IPS-11a (cell line): ENCODE measurements around the gene PEX11G.

Experiments
- H3K4me3 ChIP-seq: one replicate; pipeline ENCODE4 v1.5.1; 2013; ENCODE audit warnings: low read depth, low read length, control low read depth

Gene PEX11G

DNA sequence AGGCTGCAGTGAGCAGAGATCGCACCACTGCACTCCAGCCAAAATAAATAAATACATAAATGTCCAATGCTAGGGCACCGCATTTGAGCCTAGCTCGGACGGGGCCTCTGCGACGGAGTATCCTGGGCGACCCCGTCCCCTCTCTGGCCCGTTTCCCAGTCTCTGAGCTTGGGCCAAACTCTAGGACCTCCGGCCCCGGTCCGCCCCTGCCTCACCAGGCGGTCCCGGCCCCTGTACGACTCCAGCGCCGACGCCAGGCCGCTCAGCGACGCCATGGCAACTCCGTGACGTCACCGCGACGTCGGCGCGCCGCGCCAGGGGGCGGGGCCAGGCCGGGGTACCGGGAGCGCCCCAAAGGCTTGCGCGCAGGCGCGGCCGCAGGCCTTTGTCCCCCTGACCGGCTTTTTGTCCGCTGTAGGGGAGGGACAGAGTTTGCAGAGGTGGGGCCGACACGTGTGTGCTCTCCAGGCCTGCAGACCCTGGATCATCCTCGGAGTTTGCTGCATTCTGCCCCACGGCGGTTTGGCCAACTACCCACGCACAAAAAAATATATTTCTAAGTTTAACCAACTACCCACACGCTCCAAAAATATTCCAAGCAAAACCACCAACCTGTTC, at the start of gene PEX11G:
Gene PEX11G (minus strand): TSS at position 300 of the 618 bp plus-strand sequence. CDS start 25 bp downstream, at position 275.
- peak within 1 kb of the TSS; percentile 46 for H3K4me3 ChIP-seq

DNA sequence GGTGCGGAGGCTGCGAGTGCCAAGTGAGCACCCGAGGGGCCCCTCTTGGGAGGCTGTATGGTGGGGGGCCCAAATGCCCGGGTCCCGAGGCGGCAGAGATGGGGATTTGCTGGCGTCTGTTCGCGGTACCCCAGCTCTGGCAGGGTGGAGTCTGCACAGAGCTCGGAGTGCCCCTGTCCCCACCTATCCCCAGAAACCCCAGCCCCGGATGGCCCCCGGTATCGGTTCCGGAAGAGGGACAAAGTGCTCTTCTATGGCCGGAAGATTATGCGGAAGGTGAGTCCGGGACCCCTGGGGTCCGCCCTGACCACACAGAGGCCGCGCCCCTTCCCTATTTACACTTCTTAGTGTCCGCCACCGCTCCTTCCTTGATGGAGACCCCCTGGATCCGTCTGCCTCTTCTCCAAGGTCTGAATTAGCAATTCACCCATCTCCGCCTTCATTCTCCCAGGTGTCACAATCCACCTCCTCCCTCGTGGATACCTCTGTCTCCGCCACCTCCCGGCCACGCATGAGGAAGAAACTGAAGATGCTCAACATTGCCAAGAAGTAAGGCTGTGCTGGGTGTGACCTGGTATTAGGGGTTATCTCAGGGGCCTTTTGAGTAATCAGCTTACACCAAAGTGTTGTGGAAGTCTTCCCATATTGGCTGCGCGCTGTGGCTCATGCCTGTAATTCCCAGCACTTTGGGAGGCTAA, 47.3 kb upstream of the PEX11G start:
- peak overlapping the region; percentile 94 for H3K4me3 ChIP-seq

- H3K4me3 ChIP-seq: peak within 1 kb of the TSS; percentile 94
These were observed 46.5 kb upstream of the PEX11G start, which contains the start of gene PNPLA6 for GRCh38 chr19:7535047-7535997. Gene PNPLA6 (plus strand): TSS chr19:7535717. CDS start chr19:7535789, 72 bp downstream.

DNA sequence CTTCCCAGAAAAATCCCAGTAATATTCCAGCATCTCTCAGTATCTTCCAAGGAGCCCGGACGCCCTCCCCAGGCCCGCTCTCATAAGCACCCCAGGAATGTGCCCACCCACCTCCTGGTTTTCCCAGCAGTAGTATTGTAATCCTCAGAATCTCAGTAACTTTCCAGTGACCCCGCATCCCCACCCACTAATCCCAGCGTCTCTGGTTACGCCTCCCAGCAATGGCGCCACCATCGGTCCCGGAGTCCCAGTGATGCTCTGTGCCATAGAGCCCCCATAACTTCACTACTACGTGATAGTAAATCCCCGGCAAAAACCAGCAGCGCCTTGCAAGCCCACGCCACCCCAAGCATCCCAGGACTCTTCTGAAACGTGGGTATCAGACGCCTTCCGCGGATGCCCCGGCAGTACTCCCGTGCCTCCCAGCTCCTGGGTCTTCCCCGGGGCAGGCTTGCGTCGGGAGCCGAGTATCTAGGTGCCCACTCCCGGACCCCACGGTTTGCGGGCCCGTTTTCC, 45.8 kb upstream of the PEX11G start:
- H3K4me3 ChIP-seq: peak overlapping the region; percentile 94

DNA sequence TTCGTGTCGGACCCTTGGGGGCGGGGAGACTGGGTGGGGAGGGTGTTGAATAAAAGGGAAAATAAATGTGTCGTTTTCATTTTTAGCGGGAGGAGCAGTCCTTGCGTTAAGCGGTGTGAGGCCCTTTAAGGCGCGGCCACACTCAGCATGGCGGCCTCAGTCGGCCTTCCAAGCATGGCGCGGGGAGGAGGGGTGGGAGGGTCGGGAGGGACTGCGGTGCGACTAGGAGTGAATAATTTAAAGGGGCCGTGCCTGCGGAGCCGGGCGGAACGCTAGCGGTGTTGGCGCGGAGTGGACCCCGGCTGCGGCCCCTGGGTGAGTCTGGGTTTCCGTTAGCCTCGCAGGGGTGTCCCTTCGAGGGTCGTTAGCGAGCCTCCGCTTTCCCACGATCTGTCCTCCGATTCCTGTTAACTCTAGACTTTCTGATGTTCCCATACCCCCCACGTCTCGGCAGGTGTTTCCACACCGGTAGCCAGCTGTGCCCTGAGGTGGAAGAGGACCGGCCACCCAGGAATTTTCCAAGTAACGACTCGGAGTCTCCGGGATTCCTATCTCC, 45.2 kb upstream of the PEX11G start:
- peak overlapping the region; percentile 94 for H3K4me3 ChIP-seq

- peak overlapping the region; percentile 39 for H3K4me3 ChIP-seq
These were observed 44.5 kb upstream of the PEX11G start for GRCh38 chr19:7533281-7533885.

GRCh38 chr19:7529610-7530490, 41.0 kb upstream of the PEX11G start:
- H3K4me3 ChIP-seq: no peak overlapping the region

- no peak overlapping the region for H3K4me3 ChIP-seq
These were observed 40.4 kb upstream of the PEX11G start for GRCh38 chr19:7529246-7529600.

DNA sequence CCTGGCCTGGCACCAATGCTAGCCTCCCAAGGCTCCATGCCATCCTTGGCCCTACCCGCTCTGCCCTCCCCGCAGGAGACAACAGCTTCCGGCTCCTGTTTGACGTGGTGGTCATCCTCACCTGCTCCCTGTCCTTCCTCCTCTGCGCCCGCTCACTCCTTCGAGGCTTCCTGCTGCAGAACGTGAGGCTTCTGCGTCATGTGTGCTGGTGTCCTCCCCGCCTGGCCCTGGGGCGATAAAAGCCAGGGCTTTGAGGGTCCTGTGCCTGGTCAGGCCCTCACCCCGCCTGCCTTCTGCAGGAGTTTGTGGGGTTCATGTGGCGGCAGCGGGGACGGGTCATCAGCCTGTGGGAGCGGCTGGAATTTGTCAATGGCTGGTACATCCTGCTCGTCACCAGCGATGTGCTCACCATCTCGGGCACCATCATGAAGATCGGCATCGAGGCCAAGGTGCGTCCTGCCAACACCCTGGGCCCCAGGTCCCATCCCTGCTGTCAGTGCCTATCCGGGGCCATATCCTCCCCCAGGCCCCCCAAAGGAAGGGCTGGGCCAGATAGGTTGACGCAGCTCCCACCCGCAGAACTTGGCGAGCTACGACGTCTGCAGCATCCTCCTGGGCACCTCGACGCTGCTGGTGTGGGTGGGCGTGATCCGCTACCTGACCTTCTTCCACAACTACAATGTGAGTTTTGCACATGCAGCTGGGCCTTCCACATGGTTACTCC, 39.8 kb upstream of the PEX11G start:
- H3K4me3 ChIP-seq: no peak overlapping the region

- H3K4me3 ChIP-seq: no peak overlapping the region
These were observed 39.3 kb upstream of the PEX11G start for GRCh38 chr19:7528192-7528519.

DNA sequence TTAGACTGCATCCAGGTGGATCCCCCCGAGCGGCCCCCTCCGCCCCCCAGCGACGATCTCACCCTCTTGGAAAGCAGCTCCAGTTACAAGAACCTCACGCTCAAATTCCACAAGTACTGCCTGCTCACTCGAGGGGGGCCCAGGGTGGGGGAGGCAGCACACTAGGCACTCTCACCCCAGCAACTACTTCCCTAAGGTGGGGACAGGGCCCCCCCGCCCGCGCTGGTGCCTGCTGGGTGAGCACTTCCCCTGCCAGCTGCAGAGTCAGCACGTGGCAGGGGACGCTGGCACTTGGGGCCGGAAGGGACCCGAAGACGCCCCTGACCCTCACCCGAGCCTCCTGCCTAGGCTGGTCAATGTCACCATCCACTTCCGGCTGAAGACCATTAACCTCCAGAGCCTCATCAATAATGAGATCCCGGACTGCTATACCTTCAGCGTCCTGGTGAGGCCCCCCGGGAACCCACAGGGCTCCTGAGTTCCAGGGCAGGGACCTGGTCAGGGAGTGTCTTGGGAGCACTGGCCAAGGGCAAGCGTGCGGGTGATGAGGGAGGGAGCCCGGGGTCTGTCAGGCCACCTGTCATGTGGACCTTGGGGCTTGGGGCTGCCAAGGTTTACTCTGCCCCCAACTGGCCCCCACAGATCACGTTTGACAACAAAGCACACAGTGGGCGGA, 38.8 kb upstream of the PEX11G start:
- no peak overlapping the region for H3K4me3 ChIP-seq

DNA sequence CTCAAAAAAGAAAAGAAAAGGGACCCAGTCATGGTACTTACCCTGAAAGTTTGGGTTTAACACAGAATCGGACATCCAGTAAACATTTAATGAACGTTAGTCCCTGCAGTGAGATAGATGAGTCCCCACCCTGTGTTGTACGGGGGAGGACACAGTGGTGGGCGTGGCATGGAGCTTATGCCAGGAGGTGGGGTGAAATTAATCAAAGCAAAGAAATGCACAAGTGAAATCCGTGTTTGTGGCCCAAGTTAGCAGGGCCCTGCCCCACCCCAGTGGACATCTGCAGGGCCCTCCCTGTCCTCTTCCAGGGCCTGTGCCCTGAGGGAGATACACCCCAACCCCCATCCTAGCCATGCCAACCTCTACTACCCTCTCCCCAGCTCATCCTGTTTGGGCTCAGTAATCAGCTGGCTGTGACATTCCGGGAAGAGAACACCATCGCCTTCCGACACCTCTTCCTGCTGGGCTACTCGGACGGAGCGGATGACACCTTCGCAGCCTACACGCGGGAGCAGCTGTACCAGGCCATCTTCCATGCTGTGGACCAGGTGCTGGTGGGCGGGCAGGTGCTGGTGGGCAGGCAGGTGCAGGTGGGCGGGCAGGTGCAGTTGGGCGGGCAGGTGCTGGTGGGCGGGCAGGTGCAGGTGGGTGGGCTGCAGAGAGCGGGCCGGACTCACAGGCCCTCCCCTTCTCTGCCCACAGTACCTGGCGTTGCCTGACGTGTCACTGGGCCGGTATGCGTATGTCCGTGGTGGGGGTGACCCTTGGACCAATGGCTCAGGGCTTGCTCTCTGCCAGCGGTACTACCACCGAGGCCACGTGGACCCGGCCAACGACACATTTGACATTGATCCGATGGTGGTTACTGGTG, 37.5 kb upstream of the PEX11G start:
- H3K4me3 ChIP-seq: no peak overlapping the region

GRCh38 chr19:7524992-7525739, 36.3 kb upstream of the PEX11G start:
- no peak overlapping the region for H3K4me3 ChIP-seq

- H3K4me3 ChIP-seq: no peak overlapping the region
These were observed 35.7 kb upstream of the PEX11G start for GRCh38 chr19:7524523-7524922.

- peak overlapping the region; percentile 56 for H3K4me3 ChIP-seq
These were observed 34.3 kb upstream of the PEX11G start for GRCh38 chr19:7522923-7523667.
